OCI-LY7 (cell line): ENCODE measurements around the gene MTCP1.

Experiments used
- CTCF ChIP-seq: fragments of 200-600 bp; sonication (generic); conservative IDR thresholded peaks from 2 replicates; pipeline ENCODE4 v1.5.1; 2014; ENCODE audit warnings: mild to moderate bottlenecking, antibody characterized with exemption, low read length, moderate library complexity, mixed read lengths
- EZH2phosphoT487 ChIP-seq: fragments of 200-600 bp; sonication (generic); IDR thresholded peaks from 2 replicates; pipeline ENCODE4 v1.6.1; 2018; ENCODE audit warnings: low read depth, borderline replicate concordance, mild to moderate bottlenecking, mixed run types, antibody characterized with exemption, low read length, moderate library complexity, mixed read lengths

- peak; percentile 79 for TF ChIP-seq CTCF
- no peak for TF ChIP-seq EZH2phosphoT487
Measured at GRCh38 chrX:155094468-155095061, 23.6 kb upstream of the MTCP1 start.
